Measurements from ENCODE around the gene NKX2-4. TPM values are rescaled to one million over a fixed set of nuclear protein-coding genes. Genes with fewer than 3 reads are reported as not detected.
"Not testable (repeated sequence)": the region's sequence is repeated elsewhere in the genome, so short reads cannot be mapped to it uniquely, and the experiment has no call there.

Gene NKX2-4
- total and polyA plus RNA-seq, 4 donors, result not detected

DNA sequence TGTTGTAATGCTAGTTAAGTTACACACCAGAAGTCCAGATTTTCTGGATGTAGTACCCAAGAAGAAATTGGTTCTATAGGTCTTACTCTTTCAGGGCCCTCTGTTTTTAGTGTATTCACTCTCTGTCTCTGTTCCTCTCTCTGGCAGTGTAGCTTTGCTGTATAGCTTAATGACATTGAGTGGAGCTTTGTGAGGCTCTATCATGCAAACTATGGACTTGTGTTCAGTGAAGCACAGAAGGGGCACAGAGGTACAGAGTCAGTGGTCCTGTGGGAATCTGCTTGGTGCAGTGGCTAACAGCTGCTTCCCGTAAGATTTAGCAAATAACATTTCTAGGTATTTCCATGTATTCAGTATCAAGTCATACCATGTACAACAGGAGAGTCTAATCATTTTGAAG lies 26.1 kb downstream of the NKX2-4 start:
- no peak for DNase-seq
- no peaks in the 10 kb centered on the region for H3K27me3 ChIP-seq (ENCODE audit: control insufficient read depth in 3 of 3, insufficient read depth in 3 of 3, low read length in 2 of 3)
- no peak for ATAC-seq (ENCODE audit: insufficient read depth, low FRiP score)
- WGBS, 2 donors, result 96 to 100% methylated on average over 1 of the region's 1 CpG
- no peak overlapping the region for H3K9ac ChIP-seq (ENCODE audit: insufficient read depth in 1 of 2, low read length in 2 of 2)
- peaks cover 0 to 3% (median 0%) of the 10 kb centered on the region in 5 donors for H3K4me1 ChIP-seq (ENCODE audit: control insufficient read depth in 5 of 5, insufficient read depth in 5 of 5, low read length in 5 of 5)
- H3K36me3 ChIP-seq (ENCODE audit: control insufficient read depth in 4 of 4, insufficient read depth in 4 of 4, low read length in 4 of 4), result peaks cover 6 to 34% (median 7%) of the 10 kb centered on the region in 4 donors
- no peak overlapping the region for H3K27ac ChIP-seq (ENCODE audit: low read depth in 1 of 2, low read length in 1 of 2)
- no peaks in the 10 kb centered on the region for H3K9me3 ChIP-seq (ENCODE audit: control insufficient read depth in 4 of 4, insufficient read depth in 3 of 4, low read length in 3 of 4)
- TF ChIP-seq, protein P1, sequence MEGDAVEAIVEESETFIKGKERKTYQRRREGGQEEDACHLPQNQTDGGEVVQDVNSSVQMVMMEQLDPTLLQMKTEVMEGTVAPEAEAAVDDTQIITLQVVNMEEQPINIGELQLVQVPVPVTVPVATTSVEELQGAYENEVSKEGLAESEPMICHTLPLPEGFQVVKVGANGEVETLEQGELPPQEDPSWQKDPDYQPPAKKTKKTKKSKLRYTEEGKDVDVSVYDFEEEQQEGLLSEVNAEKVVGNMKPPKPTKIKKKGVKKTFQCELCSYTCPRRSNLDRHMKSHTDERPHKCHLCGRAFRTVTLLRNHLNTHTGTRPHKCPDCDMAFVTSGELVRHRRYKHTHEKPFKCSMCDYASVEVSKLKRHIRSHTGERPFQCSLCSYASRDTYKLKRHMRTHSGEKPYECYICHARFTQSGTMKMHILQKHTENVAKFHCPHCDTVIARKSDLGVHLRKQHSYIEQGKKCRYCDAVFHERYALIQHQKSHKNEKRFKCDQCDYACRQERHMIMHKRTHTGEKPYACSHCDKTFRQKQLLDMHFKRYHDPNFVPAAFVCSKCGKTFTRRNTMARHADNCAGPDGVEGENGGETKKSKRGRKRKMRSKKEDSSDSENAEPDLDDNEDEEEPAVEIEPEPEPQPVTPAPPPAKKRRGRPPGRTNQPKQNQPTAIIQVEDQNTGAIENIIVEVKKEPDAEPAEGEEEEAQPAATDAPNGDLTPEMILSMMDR (IDR thresholded peaks at IDR 0.05; ENCODE audit: control extremely low read depth, extremely low read depth), result no peak
- H3K4me3 ChIP-seq, result no peak overlapping the region

- no peak for DNase-seq
- Histone ChIP-seq H3K27me3 (ENCODE audit: control insufficient read depth in 3 of 3, insufficient read depth in 3 of 3, low read length in 2 of 3) (no peaks in the 10 kb centered on the region), H3K4me3 (no peak overlapping the region), H3K9ac (ENCODE audit: insufficient read depth in 1 of 2, low read length in 2 of 2) (no peak overlapping the region), H3K9me3 (ENCODE audit: control insufficient read depth in 4 of 4, insufficient read depth in 3 of 4, low read length in 3 of 4) (no peaks in the 10 kb centered on the region), H3K36me3 (ENCODE audit: control insufficient read depth in 4 of 4, insufficient read depth in 4 of 4, low read length in 4 of 4) (peaks cover 6 to 45% (median 10%) of the 10 kb centered on the region in 4 donors), H3K4me1 (ENCODE audit: control insufficient read depth in 5 of 5, insufficient read depth in 5 of 5, low read length in 5 of 5) (peaks cover 0 to 3% (median 0%) of the 10 kb centered on the region in 5 donors), H3K27ac (ENCODE audit: low read depth in 1 of 2, low read length in 1 of 2) (no peak overlapping the region)
- TF ChIP-seq, protein P1 (IDR thresholded peaks at IDR 0.05; ENCODE audit: control extremely low read depth, extremely low read depth), result no peak
- WGBS, 2 donors, result 46 to 50% methylated on average over 2 of the region's 2 CpGs
- no peak for ATAC-seq (ENCODE audit: insufficient read depth, low FRiP score)
Observed at GRCh38 chr20:21368791-21369190, 28.5 kb downstream of the NKX2-4 start.

DNA sequence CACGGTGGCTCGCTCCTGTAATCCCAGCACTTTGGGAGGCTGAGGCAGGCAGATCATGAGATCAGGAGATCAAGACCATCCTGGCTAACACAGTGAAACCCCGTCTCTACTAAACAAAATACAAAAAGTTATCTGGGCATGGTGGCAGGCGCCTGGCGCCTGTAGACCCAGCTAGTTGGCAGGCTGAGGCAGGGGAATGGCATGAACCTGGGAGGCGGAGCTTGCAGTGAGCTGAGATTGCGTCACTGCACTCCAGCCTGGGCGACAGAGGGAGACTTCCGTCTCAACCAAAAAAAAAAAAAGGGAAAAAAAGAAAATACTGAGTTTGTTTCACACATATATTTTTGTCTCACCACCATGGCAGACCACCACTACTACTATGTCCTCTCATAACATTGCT lies 31.1 kb downstream of the NKX2-4 start:
- not testable (repeated sequence) for ATAC-seq (ENCODE audit: insufficient read depth, low FRiP score)

DNA sequence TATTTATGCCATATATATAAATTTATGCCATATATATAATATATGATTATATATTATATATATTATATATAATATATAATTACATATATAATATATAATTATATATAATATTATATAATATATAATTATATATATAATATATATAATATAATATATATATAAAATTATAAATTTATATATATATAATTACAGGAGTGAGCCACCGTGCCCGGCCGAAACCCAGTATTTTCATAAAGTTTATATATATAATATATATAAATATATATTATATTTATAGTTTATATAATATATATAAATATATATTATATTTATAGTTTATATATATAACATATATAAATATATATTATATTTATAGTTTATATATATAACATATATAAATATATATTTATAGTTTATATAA lies 31.6 kb downstream of the NKX2-4 start:
- WGBS, 2 donors, result 99% methylated on average over 3 of the region's 3 CpGs
- Histone ChIP-seq H3K9me3 (ENCODE audit: control insufficient read depth in 4 of 4, insufficient read depth in 3 of 4, low read length in 3 of 4) (no peaks in the 10 kb centered on the region), H3K36me3 (ENCODE audit: control insufficient read depth in 4 of 4, insufficient read depth in 4 of 4, low read length in 4 of 4) (peaks cover 11 to 58% (median 19%) of the 10 kb centered on the region in 4 donors), H3K4me1 (ENCODE audit: control insufficient read depth in 5 of 5, insufficient read depth in 5 of 5, low read length in 5 of 5) (no peaks in the 10 kb centered on the region), H3K4me3 (no peak overlapping the region), H3K9ac (ENCODE audit: insufficient read depth in 1 of 2, low read length in 2 of 2) (no peak overlapping the region), H3K27ac (ENCODE audit: low read depth in 1 of 2, low read length in 1 of 2) (no peak overlapping the region), H3K27me3 (ENCODE audit: control insufficient read depth in 3 of 3, insufficient read depth in 3 of 3, low read length in 2 of 3) (no peaks in the 10 kb centered on the region)
- TF ChIP-seq, protein P1 (IDR thresholded peaks at IDR 0.05; ENCODE audit: control extremely low read depth, extremely low read depth), result no peak
- no peak for DNase-seq
- no peak for ATAC-seq (ENCODE audit: insufficient read depth, low FRiP score)

More for the DNA sequence above, 31.1 kb downstream of the NKX2-4 start:
- not testable (repeated sequence) for H3K4me1 ChIP-seq (ENCODE audit: control insufficient read depth in 5 of 5, insufficient read depth in 5 of 5, low read length in 5 of 5); H3K27me3 ChIP-seq (ENCODE audit: control insufficient read depth in 3 of 3, insufficient read depth in 3 of 3, low read length in 2 of 3); DNase-seq; H3K4me3 ChIP-seq; H3K9me3 ChIP-seq (ENCODE audit: control insufficient read depth in 4 of 4, insufficient read depth in 3 of 4, low read length in 3 of 4); H3K9ac ChIP-seq (ENCODE audit: insufficient read depth in 1 of 2, low read length in 2 of 2); H3K27ac ChIP-seq (ENCODE audit: low read depth in 1 of 2, low read length in 1 of 2)
- WGBS, 2 donors, result 74 to 81% methylated on average over 9 of the region's 9 CpGs
- H3K36me3 ChIP-seq (ENCODE audit: control insufficient read depth in 4 of 4, insufficient read depth in 4 of 4, low read length in 4 of 4), result peaks cover 11 to 54% (median 19%) of the 10 kb centered on the region in 4 donors
